GM19455 (cell line): ENCODE measurements around the gene KLHL36.

ENCODE experiments used
- ATAC-seq: cut with Tn5 transposase; IDR thresholded peaks from one replicate; pipeline ENCODE4 v1.9.1; 2021; ENCODE audit not compliant: unreplicated experiment

KLHL36 gene

DNA sequence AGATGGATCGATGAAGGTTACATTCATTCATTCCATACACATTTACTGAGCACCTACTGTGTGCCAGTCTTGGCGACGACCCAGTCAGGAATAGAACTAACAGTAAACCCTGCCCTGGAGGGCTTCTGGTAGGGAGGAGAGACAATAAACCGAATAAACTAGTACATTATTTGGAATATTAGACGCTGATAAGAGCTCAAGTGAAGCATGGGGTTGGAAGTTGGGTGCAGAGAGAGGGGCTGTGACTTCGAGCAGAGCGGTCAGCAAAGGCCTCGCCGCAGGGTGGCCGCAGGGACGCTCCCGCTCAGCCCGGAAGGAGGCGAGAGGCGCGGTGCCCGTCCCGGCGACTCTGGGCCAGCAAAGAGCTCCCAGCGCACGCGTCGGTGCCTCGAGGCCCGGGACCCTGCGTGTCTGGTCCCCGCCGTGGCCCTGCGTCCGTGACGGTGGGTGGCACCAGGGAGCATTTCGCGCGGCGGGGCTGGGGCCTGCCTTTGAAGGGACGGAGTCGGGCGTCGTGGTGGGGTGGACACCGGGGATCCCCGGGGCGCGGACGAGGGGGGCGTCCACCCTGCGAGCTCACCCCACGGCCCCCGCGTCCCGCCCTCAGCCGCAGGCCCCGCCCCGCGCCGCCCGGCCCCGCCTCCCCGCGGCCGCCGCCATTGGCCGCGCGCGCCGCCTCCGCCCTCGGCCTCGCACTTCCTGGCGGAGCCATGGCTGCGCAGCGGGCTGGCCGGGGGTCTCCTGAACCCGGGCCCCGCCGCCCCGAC, at the start of gene KLHL36:
Gene KLHL36, plus strand, starts transcription at position 684 of the 767 bp plus-strand sequence. CDS start 2,357 bp downstream, outside the sequence.
- ATAC-seq = peak; percentile 89

DNA sequence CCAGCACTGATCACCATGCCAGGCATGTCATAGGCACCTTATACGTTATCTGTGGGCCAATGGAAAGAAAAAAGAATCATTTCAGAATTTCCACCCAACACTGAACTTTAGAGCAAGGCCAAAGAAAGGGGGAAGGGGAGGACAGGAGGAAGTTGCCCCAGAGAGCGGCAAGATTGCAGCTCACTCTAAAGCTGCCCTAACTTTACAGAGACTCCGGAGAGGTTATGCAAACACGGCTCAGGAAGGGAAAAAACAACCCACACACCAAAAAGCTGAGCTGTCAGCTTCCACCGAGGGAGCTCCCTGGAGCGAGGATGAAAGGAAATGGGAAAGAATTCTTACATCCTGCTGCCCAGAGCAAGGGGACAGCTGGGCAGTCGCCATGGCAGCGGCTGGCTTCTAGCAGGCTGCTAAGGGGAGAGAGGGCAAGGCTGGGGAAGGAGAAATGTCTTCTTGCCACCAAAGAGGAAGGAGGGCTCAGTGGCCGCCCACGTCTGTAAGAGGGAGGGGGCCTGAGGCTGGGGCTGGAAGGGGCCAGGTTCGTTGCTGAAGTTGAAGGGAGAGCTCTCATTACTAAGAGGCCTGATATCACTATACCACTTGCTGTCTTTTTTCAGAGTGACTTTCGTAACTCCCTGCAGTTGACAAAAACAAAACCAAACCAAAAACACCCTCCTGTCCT, 48.6 kb upstream of the KLHL36 start:
- no peak for ATAC-seq

DNA sequence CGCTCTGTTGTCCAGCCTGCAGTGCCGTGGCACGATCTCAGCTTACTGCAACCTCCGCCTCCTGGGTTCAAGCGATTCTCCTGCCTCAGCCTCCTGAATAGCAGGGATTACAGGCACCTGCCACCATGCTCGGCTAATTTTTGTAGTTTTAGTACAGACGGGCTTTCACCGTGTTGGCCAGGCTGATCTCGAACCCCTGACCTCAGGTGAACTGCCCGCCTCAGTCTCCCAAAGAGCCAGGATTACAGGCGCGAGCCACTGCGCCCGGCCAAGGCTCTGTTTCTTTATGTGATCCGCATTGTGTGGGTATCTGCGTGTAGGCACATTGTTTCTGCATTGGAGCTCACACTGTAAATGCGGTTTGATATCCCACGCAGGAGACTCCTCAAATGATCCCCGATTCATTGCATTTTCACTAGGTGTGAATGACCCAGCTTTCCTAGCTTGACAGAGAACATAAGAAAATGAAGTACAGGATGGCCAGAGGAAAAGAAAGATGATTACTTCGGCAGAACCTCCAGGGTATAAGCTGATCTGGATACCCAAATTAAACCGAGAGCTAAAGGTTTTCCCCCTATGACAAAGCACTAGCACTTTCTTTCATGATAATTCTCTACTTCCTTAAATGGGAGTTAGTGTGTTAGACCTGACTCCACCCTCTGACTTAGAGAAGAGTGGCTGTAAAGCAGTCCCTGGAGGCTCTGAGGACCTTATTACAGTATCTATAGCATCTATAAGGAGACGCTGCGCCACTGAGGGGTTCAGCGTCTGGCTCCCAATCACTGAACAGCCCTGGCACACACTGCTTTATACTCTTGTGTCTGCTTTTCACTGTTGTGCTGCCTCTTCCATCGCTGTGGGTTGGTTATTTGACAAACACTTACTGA, 47.7 kb upstream of the KLHL36 start:
- peak; percentile 60 for ATAC-seq

DNA sequence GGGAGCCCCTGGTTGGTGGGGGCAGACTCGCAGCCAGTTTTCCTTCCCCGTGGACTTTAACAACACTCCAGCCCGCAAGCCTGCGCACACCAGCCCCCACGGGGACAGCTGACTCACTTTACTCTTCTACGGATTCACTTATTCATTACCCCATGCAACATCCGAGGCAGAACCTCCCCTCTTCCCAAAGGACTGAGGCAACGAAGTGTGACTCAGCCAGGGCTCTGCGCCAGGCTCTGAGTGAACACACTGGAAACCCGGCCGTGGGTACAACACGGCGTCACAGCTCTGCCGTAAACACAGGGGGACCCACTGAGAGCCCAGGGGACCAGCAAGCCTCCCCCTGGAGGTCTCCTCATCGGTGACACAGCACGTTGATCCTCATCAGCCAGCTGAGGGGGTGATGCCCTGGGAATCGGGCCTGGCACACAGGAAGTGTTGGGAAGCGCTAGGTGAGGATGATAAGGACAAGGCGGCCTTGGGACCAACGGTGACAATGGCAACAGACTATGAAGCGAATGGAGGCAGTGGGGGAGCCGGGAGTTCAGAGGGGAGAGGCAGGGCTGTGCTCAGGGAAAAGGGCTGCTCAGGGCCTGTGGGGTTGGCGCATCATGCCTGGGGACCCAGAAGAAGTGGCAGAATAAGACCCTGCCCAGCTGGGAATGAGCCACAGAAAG, 45.0 kb upstream of the KLHL36 start:
- ATAC-seq = no peak

DNA sequence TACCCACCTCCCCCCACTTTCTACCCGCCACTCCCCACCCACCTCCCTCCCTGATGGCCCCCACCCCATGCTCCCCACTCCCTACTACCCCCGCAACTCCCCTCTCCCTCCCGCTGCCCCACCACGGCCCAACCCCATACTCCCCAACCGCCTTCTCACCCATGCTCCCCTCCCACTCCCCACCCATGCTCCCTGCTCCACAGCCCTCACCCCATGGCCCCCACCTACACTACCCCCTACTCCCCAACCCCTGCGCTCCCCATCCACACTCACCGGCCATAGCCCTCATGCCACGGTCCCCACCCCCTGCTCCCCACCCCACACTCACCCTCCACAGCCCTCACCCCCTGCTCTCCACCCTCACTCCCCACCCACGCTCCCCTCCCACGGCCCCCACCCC, 44.4 kb upstream of the KLHL36 start:
- ATAC-seq = no peak

DNA sequence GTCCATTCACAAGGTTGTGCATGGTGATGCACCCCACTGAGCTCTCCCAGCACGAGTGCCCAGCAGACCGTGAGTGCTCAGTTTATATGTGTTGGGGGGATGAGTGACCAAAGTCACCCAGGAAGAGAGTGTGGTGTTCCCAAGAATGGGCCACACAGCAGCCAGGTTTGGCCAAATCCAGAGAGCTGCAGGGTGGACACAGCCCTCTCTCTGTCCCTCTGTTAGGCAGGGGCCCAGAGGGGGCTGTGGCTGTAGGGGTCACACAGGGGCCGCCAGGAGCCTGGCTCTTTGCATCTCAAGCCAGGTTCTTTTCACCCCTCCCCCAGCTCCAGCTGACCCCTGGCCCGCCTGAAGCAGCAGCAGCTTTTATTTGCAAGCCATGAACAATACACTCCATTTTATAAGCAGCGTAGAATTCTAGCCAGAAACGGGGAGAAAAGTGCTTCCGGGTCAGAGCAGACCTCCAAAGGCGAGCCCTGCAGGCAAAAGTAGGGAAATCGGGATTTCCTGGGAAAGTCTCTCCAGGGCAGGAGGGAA, 43.8 kb upstream of the KLHL36 start:
- no peak for ATAC-seq

DNA sequence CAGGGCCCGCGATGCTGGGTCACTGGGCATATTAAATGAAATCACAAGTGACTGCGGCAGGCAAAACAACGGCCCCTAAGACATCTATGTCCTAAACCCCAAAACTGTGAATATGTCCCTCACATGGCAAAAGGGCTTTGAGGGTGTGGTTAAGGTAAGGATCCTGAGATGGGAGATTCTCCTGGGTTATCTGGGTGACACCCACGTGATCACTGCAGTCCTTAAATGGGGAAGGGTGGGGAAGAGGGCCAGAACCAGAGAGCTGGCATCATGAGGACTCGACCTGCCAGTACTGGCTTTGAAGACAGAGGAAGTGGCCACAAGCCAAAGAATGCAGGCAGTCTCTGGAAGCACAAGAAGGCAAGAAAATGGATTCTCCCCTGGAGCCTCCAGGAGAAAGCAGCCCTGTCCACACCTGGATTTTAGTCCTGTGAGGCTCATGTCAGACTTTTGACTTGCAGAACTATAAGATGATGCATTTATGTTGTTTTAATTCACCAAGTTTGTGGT, 42.9 kb upstream of the KLHL36 start:
- ATAC-seq = no peak

DNA sequence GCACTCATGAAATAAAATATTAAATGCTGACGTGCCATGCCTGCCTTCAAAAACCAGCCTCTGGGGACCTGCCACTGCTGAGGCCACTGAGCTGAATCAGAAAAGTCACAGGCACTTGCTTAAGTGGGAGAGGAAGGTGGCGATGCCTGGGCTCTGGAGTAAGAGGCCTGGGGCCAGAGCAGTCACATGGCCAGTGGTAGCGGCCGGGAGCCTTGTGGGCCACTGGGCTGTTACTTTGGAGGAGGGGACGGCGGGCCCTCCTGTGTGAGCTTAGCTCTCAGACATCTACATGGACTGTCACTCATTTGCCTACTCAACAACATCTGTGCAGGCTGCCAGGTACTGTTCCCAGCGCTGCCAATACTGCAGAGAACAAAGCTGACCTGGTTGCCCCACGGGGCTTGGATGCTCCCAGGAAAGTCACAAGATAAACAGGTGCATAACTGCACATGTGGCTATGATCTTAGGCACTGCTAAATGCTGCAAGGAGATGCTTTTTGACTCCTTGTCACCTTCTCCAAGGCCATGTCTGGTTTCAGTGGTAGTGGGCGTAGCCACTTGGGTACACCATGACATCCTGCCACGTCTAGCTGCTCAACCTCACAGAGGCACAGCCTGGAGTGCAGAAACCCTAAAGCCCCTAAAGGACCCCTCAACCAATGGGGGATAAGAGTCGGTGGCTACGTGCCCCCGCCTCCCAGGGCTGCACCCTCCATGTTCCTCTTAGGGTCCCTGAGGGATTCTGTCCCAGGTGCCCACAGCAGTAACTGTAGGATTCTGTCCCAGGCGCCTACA, 42.0 kb upstream of the KLHL36 start:
- ATAC-seq = no peak

DNA sequence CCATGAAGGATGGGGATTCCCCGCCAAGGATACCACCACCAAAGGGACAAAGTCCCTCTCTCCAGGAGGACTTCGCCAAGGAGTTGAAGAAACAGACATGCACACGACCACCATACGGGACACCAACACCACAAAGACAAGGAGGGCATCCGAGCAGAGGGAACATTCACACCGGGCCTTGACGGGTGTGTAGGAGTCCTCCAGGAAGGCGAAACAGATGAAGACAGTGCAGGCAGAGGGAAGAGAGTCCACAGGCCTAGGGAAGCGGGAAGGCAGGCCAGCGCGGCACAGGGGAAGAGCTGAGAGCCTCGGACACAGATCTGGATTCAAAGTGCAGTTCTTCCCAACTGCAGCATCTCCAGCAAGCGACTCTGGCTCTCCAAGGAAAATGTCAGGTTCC, 41.2 kb upstream of the KLHL36 start:
- no peak for ATAC-seq

DNA sequence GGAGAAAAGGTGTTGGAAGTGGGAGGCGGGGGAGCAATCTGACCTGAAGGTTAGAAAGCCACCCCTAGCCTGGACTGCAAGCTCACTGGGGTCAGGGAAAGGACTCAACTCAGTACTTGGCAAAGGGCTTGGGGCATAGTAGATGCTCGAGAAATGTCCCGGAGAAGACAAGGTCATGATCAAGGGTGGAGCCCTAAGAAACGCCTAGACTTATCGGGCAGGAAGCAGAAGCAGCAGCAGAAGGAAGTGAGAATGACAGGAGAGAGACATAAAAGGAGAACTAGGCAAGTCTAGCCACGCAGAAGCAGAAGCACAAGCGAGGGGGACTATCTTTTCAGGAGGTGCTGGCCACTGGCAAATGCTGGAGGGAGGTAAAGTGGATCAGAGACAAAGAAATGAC, 40.6 kb upstream of the KLHL36 start:
- ATAC-seq = no peak

DNA sequence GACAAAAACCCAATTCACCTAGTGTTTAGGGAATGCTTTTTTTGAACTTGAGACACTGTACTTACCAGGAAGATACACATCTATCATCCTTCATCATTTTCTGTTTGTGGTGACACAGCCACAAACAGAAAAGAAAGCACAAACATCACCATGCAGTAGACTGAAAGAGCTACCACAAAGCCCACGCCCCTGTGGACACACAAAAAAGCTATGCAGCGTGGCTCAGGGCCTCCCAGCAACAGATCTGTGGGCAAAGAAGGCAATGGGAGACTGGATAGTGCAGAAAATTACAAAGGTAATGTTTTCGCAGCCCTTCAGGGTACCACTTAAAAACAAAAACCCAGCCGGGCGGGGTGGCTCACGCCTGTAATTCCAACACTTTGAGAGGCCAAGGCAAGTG, 40.0 kb upstream of the KLHL36 start:
- no peak for ATAC-seq

DNA sequence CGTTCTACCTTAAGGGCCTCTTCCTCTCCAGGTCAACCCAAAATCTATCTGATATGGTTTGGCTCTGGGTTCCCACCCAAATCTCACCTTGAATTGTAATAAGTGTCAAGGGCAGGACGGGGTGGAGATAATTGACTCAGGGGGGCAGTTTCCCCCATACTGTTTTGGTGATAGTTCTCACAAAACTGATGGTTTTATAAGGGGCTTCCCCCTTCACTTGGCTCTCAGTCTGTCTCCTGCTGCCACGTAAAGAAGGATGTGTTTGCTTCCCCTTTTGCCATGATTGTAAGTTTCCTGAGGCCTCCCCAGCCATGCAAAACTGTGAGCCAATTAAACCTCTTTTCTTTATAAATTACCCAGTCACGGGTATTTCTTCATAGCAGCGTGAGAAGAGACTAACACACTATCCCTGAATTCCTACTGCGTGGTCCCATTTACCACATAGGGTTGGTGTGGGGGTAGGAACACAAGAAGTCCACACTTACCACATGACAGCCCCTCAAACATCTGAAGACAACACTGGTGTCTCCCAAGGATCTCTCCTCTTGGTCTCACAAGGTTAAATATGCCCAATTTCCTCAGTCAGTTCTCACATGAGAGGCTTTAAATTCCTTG, 38.6 kb upstream of the KLHL36 start:
- ATAC-seq = no peak

DNA sequence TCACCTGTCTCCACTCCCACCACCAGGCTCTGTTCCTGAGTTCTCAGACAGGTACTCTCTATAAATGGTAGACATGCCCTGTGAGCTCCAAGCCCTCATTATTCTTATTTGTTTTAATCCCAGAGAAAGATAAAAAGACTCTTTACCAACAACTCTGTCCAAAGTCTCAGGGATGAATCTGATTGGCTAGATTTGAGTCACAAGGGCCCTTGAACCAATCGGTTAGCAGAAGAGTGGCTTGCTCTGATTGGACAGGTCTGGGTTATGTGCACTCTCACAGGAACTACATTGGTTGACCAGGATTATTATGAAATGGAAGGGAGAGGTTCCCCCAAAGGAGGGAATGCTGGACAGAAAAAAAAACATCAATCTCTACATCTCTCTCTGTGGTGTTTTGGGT, 37.9 kb upstream of the KLHL36 start:
- ATAC-seq = no peak

DNA sequence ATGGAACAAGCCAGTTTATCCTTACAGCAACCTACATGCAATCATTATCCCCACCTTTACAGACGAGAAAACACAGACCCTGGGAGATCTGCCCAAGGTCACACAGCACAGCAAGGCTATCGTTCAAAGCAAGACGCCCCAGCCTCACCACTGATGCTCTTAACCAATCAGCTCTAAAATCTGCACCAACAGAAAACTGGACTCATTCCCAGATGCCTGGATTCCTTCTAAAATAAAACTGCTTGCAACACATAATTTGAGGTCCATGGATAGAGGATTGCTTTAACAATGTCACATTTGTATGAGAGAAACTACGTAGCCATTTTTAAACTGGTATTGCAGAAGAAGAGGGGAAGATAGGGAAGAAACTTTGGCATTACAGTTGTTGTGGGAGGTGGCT, 37.3 kb upstream of the KLHL36 start:
- no peak for ATAC-seq

DNA sequence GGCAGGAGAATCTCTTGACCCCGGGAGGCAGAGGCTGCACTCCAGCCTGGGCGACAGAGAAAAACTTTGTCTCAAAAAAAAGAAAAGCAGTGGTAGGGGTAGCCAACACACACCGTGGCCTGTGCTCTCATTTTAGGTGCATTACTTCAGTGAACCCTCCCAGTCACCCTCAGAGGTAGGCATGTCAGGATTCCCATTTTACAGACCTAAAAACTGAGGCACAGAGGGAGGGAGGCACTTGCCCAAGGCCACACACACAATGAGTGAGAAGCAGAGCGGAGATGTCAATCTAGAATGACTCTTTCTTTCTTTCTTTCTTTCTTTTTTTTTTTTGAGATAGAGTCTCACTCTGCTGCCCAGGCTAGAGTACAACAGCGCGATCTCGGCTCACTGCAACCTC, 35.6 kb upstream of the KLHL36 start:
- no peak for ATAC-seq

DNA sequence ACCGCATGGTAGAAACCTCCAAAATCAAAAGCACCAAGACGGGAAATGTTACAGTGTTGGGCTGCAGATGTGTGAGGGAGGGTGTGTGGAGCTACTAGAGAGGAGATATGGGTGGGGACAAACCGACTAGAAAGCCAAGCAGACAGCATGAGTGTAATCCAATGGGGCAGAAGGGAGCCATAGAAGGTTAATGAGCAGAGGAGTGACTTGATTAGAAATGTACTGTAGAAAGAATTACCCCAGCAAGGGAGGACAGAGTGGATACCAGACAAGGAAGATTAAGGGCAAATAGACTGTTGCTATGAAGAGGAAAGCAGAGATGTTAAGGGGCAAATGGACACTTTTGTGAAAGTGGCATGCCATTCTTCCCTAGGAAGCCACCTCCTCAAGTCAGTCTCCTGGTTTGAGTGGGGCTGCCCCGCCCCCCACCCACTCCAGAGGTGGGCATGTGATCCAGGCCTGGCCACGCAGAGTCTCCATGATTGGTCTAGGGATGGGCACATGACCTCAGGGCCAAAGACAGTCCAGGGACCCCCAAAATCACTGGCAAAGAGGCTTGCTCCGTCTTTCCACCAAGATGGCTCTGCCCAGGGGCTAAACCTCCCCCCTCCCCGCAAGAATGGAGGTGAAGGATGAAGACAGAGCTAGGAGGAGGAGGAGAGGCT, 34.8 kb upstream of the KLHL36 start:
- ATAC-seq = no peak

DNA sequence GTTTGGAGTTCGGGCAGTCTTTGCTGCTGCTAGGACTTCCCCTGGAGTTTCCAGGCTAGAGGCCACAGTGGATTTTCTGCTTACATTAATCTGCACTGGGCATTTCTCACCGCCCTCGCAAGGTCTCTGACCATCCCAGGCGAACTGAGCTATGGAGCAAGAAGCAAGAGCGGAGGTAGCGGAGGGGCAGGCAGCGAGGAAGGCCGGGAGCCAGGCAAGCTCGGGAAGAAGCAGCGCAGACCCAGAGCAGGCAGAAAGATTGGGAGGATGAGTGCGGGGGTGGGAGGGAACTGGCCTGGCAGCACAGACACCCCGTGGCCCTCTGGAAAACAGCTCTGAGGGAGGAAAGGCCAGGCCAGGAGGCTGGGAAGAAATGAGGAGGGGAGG, 34.2 kb upstream of the KLHL36 start:
- ATAC-seq = no peak

DNA sequence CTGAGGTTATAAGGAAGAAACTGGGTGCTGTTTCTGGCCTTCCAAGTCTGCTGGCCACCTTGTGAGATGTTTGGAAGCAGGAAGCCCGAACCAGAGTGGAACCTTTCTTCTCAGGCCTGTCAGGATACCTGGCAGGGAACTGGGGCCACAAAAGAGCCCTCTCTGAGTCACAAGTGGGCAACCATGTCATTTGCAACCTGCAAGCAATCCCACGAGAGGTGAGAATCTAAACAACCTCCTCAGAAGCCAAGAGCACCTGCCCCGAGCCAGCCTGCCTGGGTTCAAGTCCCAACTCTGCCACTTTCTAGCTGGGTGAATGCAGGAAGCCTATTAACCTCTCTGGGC, 33.7 kb upstream of the KLHL36 start:
- ATAC-seq = no peak
